HCT116 (cell line): ENCODE data around the gene BMPER. TPM values are rescaled to one million over a fixed set of nuclear protein-coding genes. Genes with fewer than 3 reads are reported as not detected.

Experiments used
- ATAC-seq: fragments of 200-7000 bp; cut with Tn5 transposase; 2 replicates; pipeline ENCODE4 v1.9.1; 2020; ENCODE audit warnings: mild to moderate bottlenecking, moderate library complexity
- BruUV-seq: library from RNA; stranded (reverse); fragments of 400-500 nt; replicated peaks from 2 replicates; lab custom pipeline; 2021; lab: Mats Ljungman, UMichigan
- CTCF ChIA-PET: fragments of 300-600 bp; sonication (Branson Sonifier 250); formaldehyde crosslinking; loops from one replicate; lab custom pipeline; 2021; ENCODE audit warnings: antibody characterized with exemption; lab: Charles Lee
- POLR2A ChIA-PET: fragments of 300-600, 350-600 bp; sonication (Branson Sonifier 250); formaldehyde crosslinking; loops from one replicate; lab custom pipeline; 2021; ENCODE audit warnings: antibody characterized with exemption; lab: Charles Lee
- RAD21 ChIA-PET, 2 experiments: fragments of 300-600 bp; sonication (Branson Sonifier 250); formaldehyde crosslinking; loops; one replicate each; lab custom pipeline; 2023; ENCODE audit warnings: low total read pairs in 2 of 2; ENCODE audit not compliant: uncharacterized antibody in 2 of 2, unreplicated experiment in 2 of 2, low non-redundant PET in 1 of 2; lab: Charles Lee
- DNase-seq: peaks from one replicate; pipeline ENCODE4 v3.0.0-alpha.2; 2010; ENCODE audit warnings: low read depth, low spot score
- H2AFZ ChIP-seq: fragments of 200-600 bp; shearing (Covaris generic), sonication (generic); 2 replicates; pipeline ENCODE4 v1.6.1; 2017; ENCODE audit warnings: low read depth, mixed run types, mixed read lengths, antibody characterized with exemption, low read length; ENCODE audit not compliant: poor library complexity, severe bottlenecking
- H3K27ac ChIP-seq: 2 replicates; pipeline ENCODE4 v1.5.1; 2012; ENCODE audit warnings: low read depth, low read length
- H3K27me3 ChIP-seq: fragments of 200-600 bp; sonication (generic); 2 replicates; pipeline ENCODE4 v1.6.1; 2016; ENCODE audit warnings: mixed run types, low read length, mixed read lengths; ENCODE audit not compliant: insufficient read depth
- H3K36me3 ChIP-seq, 2 experiments: fragments of 200-500 bp in 1 of 2; fragments of 200-600 bp in 1 of 2; sonication (Bioruptor generic) in 1 of 2; sonication (generic) in 1 of 2; 2 replicates each; pipeline versions ENCODE4 v1.5.1 to v1.6.1; 2014 to 2016; ENCODE audit warnings: low read length in 2 of 2, inconsistent platforms in 1 of 2, mixed read lengths in 1 of 2, mixed run types in 1 of 2; ENCODE audit not compliant: insufficient read depth in 2 of 2, control insufficient read depth in 1 of 2
- H3K4me1 ChIP-seq, 2 experiments: fragments of 200-600 bp in 1 of 2; sonication (generic) in 1 of 2; 2 replicates each; pipeline versions ENCODE4 v1.5.1 to v1.6.1; 2012 to 2017; ENCODE audit warnings: low read length in 2 of 2, inconsistent platforms in 1 of 2, mild to moderate bottlenecking in 1 of 2, mixed read lengths in 1 of 2, mixed run types in 1 of 2, moderate library complexity in 1 of 2; ENCODE audit not compliant: insufficient read depth in 2 of 2, control insufficient read depth in 1 of 2
- H3K4me2 ChIP-seq: fragments of 200-600 bp; sonication (generic); 2 replicates; pipeline ENCODE4 v1.6.1; 2017; ENCODE audit warnings: mixed run types, low read length, mixed read lengths
- H3K4me3 ChIP-seq, 2 experiments: fragments of 200-600 bp in 1 of 2; sonication (generic) in 1 of 2; replicated peaks in 1 of 2; 2 replicates each; pipeline ENCODE4 v1.5.1; 2011 to 2016; ENCODE audit warnings: low read length in 2 of 2, control low read depth in 1 of 2, low read depth in 1 of 2, mild to moderate bottlenecking in 1 of 2, mixed read lengths in 1 of 2, mixed run types in 1 of 2
- H3K79me2 ChIP-seq: fragments of 200-600 bp; sonication (generic); 2 replicates; pipeline ENCODE4 v1.6.1; 2017; ENCODE audit warnings: mild to moderate bottlenecking, mixed run types, low read length, moderate library complexity, mixed read lengths; ENCODE audit not compliant: insufficient read depth
- H3K9ac ChIP-seq: fragments of 200-600 bp; sonication (generic); 2 replicates; pipeline ENCODE4 v1.6.1; 2016; ENCODE audit warnings: low read length, mixed read lengths
- H3K9me2 ChIP-seq: fragments of 200-600 bp; sonication (generic), shearing (Covaris generic); 2 replicates; pipeline ENCODE4 v1.6.1; 2017; ENCODE audit warnings: mixed run types, mild to moderate bottlenecking, moderate library complexity; ENCODE audit not compliant: insufficient read depth
- H3K9me3 ChIP-seq, 2 experiments: fragments of 200-500 bp in 1 of 2; fragments of 200-600 bp in 1 of 2; sonication (Bioruptor generic) in 1 of 2; sonication (generic) in 1 of 2; 2 replicates each; pipeline ENCODE4 v1.6.1; 2014 to 2017; ENCODE audit warnings: low read length in 2 of 2, mixed read lengths in 2 of 2, inconsistent platforms in 1 of 2, low read depth in 1 of 2, mild to moderate bottlenecking in 1 of 2, mixed run types in 1 of 2, moderate library complexity in 1 of 2; ENCODE audit not compliant: control insufficient read depth in 1 of 2, insufficient read depth in 1 of 2
- H4K20me1 ChIP-seq: fragments of 200-600 bp; sonication (generic), shearing (Covaris generic); 2 replicates; pipeline ENCODE4 v1.6.1; 2017; ENCODE audit warnings: mixed run types, mild to moderate bottlenecking, moderate library complexity; ENCODE audit not compliant: insufficient read depth
- EGR1 ChIP-seq: IDR thresholded peaks from 2 replicates; pipeline ENCODE4 v1.6.1; 2012; ENCODE audit warnings: low read depth
- ELF1 ChIP-seq: IDR thresholded peaks from 2 replicates; pipeline ENCODE4 v1.6.1; 2012; ENCODE audit warnings: low read depth, borderline replicate concordance
- EZH2phosphoT487 ChIP-seq: fragments of 200-600 bp; IDR thresholded peaks from 2 replicates; pipeline ENCODE4 v1.6.1; 2018; ENCODE audit warnings: antibody characterized with exemption, borderline replicate concordance
- REST ChIP-seq: IDR thresholded peaks from 2 replicates; pipeline ENCODE4 v1.6.1; 2012; ENCODE audit warnings: low read depth
- TCF7L2 ChIP-seq: IDR thresholded peaks from 2 replicates; pipeline ENCODE4 v1.7.0; 2011; ENCODE audit warnings: borderline replicate concordance, inconsistent platforms; ENCODE audit not compliant: insufficient read depth, insufficient read length; ENCODE audit errors: extremely low read depth
- ZFX ChIP-seq: fragments of 450-650 bp; IDR thresholded peaks from 2 replicates; pipeline ENCODE4 v1.6.1; 2017
- intact Hi-C: fragments of 100-400 bp; cut with micrococcal nuclease; formaldehyde crosslinking; loops from 2 replicates; pipeline ENCODE4 v1.10.0; 2022
- total RNA-seq: library from RNA; stranded (reverse); gene quantifications from one replicate; pipeline ENCODE4 v1.2.1, GENCODE V29; 2021; ENCODE audit not compliant: unreplicated experiment
- TF ChIP-seq, protein P1 (sequence below): IDR thresholded peaks from 2 replicates; pipeline ENCODE4 v1.6.1; 2012

Gene BMPER
- total RNA-seq, 1 experiment from 2014 or later: not detected

DNA sequence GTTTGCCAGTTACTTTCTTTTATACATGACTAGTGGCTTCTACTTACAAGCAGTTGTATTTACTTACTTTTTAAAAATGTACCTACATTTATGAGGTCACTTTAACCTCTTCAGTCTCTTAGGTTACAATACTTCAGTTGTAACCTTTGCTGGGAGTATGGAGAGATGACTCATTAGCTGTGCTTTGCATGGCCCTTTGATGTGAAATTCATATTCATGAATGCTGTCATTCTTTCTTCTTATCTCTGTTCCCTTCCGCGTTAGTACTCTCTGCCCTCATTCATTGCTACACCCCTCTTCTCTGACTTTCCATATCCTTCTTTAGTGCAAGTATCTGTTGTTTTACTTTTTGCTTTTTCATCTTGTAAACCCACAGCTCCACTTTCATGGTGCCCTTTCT lies 164.3 kb downstream of the BMPER start:
- H3K27me3 ChIP-seq: no peaks in the 10 kb centered on the region
- intact Hi-C loops: no loop called here
- TF ChIP-seq TCF7L2 (peak; percentile 77), ZFX (no peak)
- no peaks in the 10 kb centered on the region for H3K9me3 ChIP-seq
- DNase-seq (no peak), ATAC-seq (0 out of 2 replicates have a peak, but pooled peaks have one; percentile 27)
- no peak overlapping the region for H3K4me2 ChIP-seq
- ChIA-PET POLR2A (no interaction called here), CTCF (interaction anchor here (1.0 kb wide), 1 partner anchor 87 kb away, joined by 5 read pairs; no protein-coding TSS in a partner anchor), RAD21 (no interaction called here)
- peaks cover 12% of the 10 kb centered on the region in 2 experiments; a peak in 3 of 4 replicates for H3K4me1 ChIP-seq
- H2AFZ ChIP-seq: no peak overlapping the region
- no peak overlapping the region for H3K27ac ChIP-seq
- H3K4me3 ChIP-seq: no peak overlapping the region
- H3K9me2 ChIP-seq: no peaks in the 10 kb centered on the region
- no TSS peak for BruUV-seq
- H3K9ac ChIP-seq: no peak overlapping the region
- H3K36me3 ChIP-seq: no peaks in the 10 kb centered on the region
- H3K79me2 ChIP-seq: no peaks in the 10 kb centered on the region
- no peaks in the 10 kb centered on the region for H4K20me1 ChIP-seq

DNA sequence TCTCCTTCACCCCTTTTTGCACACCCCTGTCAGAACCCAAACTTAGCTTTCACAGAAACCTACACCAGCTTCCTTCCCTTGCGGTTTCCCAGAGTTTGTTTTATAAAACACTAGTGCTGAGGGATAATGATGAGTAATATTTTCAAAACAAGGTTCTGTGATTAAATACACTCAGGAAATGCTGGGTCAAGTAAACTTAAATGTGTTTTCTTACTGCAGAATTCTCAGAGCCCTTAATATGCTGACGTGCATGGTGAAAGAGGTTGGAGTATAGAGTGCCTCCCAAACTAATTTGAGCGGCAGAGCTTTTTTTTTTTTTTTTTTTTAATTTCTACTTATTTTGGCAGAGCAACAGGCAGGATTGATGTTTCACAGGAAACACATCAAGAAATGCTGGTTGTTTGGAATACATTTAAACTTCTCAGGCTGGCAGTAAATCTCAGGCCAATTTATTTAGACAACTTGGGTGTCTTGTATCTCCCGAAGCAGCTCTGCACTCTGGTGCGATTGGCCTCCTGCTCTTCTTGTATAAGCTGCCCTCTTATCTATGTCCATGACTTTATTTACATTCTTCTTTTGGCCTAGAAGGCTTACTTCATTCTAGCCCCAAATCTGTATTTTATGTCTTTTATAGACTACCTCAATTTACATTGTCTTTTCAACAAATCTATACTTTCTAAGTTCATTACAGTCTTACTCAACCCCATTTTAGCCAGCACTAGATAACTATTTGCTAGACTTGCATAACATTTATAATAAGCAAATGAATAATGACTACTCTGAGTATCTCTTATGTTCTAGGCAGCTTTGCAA lies 165.4 kb downstream of the BMPER start:
- H3K9me2 ChIP-seq: no peaks in the 10 kb centered on the region
- no peaks in the 10 kb centered on the region for H3K79me2 ChIP-seq
- DNase-seq (no peak), ATAC-seq (no peak)
- no peaks in the 10 kb centered on the region for H3K36me3 ChIP-seq
- no peaks in the 10 kb centered on the region for H3K27me3 ChIP-seq
- ChIA-PET RAD21 (no interaction called here), POLR2A (interaction anchor here (0.6 kb wide), 1 partner anchor 737 kb away, joined by 3 read pairs; no protein-coding TSS in a partner anchor), CTCF (interaction anchor here (1.0 kb wide), 1 partner anchor 88 kb away, joined by 5 read pairs; no protein-coding TSS in a partner anchor)
- BruUV-seq: no TSS peak
- no peak overlapping the region for H3K27ac ChIP-seq
- H4K20me1 ChIP-seq: no peaks in the 10 kb centered on the region
- TF ChIP-seq ELF1 (no peak), TCF7L2 (no peak), EGR1 (no peak), REST (no peak), EZH2phosphoT487 (no peak)
- TF ChIP-seq, protein P1, sequence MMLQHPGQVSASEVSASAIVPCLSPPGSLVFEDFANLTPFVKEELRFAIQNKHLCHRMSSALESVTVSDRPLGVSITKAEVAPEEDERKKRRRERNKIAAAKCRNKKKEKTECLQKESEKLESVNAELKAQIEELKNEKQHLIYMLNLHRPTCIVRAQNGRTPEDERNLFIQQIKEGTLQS: no peak
- intact Hi-C loops: no loop called here
- H3K4me3 ChIP-seq: no peak overlapping the region
- no peak overlapping the region for H3K4me2 ChIP-seq
- H3K4me1 ChIP-seq: peaks cover 12% of the 10 kb centered on the region in 2 experiments; a peak in 3 of 4 replicates
- no peak overlapping the region for H2AFZ ChIP-seq
- no peak overlapping the region for H3K9ac ChIP-seq
- no peaks in the 10 kb centered on the region for H3K9me3 ChIP-seq
